GM11168 (cell line): ENCODE data around the gene EMP3.
"Not testable (repeated sequence)": the region's sequence is repeated elsewhere in the genome, so short reads cannot be mapped to it uniquely, and the experiment has no call there.

Source experiments
- in situ Hi-C: fragments of 300-500 bp; cut with MboI; formaldehyde crosslinking; loops from one replicate; pipeline ENCODE4 v1.12.0; 2022; ENCODE audit warnings: low sequenced_read_pairs; ENCODE audit not compliant: unreplicated experiment

EMP3 gene

GRCh38 chr19:48370955-48371354 lies 45.6 kb downstream of the EMP3 start:
- in situ Hi-C loops = no loop called here

- in situ Hi-C loops = no loop called here
Measured at GRCh38 chr19:48371367-48371766, 46.0 kb downstream of the EMP3 start.

GRCh38 chr19:48371771-48372170 lies 46.4 kb downstream of the EMP3 start:
- in situ Hi-C loops = not testable (repeated sequence)

- in situ Hi-C loops = no loop called here
Measured at GRCh38 chr19:48372904-48373303, 47.6 kb downstream of the EMP3 start.

- in situ Hi-C loops = no loop called here
Measured at GRCh38 chr19:48373567-48373966, 48.2 kb downstream of the EMP3 start.

- in situ Hi-C loops = no loop called here
Measured at GRCh38 chr19:48378194-48378570, 52.8 kb downstream of the EMP3 start.

- in situ Hi-C loops = no loop called here
Measured at GRCh38 chr19:48379058-48379457, 53.7 kb downstream of the EMP3 start.
